GM18499 (cell line): ENCODE measurements around the gene ICOS.

Source experiments
- ATAC-seq: cut with Tn5 transposase; IDR thresholded peaks from one replicate; pipeline ENCODE4 v1.9.1; 2021; ENCODE audit warnings: moderate number of reproducible peaks; ENCODE audit not compliant: insufficient read depth, unreplicated experiment

Gene ICOS

GRCh38 chr2:203936535-203936934, at the start of gene ICOS:
TSS of gene ICOS (plus strand) at chr2:203936763. CDS start at chr2:203936815, 52 bp downstream.
- ATAC-seq, result no peak

DNA sequence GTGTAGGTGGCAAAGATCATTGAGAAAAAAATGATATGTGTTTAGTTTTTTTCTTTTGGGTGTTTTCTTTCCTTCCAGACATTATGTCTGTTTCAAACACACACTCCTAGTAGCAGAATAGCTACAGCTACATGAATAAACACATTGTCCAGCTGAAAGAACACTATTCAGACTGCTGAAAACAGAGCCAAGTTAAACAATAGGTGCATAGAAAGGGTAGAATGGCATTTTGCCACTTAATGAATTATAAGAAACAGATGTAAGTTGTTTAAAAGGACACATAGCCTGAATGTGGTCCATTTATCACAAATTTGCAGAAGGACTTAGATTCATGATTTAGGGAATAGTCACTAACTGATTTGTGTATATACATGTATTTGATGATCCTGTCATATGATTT, 48.9 kb upstream of the ICOS start:
- no peak for ATAC-seq

DNA sequence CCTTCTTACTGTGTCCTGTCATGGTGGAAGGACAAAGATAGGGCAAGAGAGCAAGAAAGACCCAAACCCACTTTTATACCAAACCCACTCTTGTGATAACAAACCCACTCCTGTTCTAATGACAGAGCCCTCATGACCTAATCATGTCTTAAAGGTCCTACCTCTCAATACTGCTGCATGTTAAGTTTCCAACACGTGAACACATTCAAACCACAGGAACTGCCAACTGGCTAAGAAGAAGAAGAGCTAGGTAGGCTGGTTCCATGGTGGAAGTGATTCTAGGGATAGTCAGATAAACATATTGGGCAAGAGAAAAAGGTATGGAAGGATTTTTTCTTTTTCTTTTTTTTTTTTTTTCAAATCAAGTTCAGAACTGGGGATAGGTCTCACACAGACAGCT, 47.0 kb upstream of the ICOS start:
- no peak for ATAC-seq

- no peak for ATAC-seq
Measured at GRCh38 chr2:203889944-203890343, 46.6 kb upstream of the ICOS start.

GRCh38 chr2:203890733-203891132, 45.8 kb upstream of the ICOS start:
- ATAC-seq, result no peak

DNA sequence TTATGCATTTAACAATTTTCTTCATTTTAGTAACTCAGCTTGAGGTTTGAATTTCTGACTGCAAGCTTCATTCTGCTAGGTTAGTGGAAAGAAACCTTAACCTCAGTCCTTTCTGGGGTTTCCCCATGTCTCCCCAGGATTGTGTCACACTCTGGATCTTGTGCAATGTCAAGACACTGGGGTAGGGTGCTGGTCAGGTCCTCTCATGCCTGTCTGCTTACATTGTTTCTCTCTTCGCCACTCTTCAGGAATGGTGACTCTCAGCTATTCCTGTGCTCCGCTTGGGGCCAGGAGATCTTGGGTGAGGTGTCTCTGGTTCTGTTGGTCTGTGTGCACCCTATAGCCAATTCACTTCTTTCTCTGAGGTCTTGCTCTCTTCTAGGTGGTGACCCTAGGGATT, 45.1 kb upstream of the ICOS start:
- no peak for ATAC-seq

DNA sequence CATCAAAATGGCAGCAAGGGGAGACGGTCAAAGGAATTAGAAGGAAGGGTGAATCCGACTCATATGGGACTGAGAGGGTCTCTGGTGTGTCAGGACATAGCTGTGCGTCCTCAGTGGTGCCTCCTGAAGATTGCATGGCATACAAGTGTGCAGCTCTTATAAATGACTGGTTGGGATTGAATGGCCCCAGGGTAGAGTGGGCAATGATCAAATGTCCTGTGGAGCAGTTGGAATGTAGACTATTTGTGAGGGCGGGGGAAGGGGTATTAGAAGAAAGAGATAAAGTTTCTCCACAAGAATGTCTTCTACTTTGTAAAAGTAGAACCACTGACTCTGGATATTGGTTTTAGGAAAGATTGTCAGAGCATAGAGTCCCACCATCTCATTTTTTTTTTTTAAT, 44.4 kb upstream of the ICOS start:
- ATAC-seq, result no peak

DNA sequence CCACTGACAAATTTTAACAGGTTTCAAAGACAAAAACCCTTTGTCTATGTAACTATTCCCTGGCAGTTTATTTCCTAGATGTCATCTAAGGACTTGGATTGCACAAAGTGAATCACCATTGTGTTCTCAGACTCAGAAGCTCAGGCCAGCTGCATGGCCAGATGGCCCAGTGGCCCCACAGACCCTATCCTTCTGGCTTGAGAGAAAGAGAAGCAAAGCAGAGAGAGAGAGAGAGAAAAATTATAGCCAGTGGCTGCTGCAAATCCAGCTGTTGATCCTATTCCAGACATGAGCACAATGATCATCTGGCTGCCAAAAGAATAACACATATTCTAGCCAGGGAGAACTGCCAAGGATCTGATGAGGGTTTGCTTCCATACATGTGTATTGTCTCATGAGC, 43.2 kb upstream of the ICOS start:
- ATAC-seq, result no peak

DNA sequence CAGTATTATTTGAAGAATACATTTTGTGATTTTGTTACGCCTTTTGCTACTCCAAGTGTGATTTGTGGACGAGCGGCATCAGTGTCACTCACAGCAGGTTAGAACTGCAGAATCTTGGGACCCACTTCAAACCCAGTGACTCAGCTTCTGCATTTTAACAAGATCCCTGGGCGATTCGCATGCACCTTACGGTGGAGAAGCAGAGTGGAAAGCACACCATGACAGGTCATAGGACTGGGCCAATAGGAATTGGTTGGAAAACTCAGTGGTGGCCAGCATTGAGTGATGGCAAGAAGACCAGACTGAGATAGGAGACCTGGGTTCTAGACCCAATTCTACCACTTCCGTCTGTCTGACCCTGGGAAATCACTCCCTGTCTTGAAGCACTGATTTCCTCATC, 42.7 kb upstream of the ICOS start:
- no peak for ATAC-seq

- ATAC-seq, result no peak
Measured at GRCh38 chr2:203894262-203894661, 42.3 kb upstream of the ICOS start.

DNA sequence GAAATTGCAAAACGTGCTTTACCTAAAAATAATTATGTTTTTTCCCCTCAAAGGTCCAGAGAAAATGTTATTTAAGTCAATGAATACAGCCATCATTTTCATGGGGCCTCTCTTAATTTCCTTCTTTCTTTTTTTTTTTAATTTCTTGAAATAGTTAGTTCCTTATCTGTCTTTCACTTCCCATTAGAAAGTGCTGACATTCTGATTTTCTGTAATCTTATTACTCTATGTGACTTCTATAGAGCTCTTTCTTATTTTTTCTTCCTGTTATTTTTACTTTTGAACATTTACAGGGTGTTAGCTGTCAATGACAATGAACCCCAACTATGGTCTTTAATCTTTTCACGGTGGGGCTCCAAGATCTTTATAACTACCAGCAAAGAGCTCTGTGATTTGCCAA, 39.0 kb upstream of the ICOS start:
- no peak for ATAC-seq

GRCh38 chr2:203898657-203899056, 37.9 kb upstream of the ICOS start:
- ATAC-seq, result no peak

DNA sequence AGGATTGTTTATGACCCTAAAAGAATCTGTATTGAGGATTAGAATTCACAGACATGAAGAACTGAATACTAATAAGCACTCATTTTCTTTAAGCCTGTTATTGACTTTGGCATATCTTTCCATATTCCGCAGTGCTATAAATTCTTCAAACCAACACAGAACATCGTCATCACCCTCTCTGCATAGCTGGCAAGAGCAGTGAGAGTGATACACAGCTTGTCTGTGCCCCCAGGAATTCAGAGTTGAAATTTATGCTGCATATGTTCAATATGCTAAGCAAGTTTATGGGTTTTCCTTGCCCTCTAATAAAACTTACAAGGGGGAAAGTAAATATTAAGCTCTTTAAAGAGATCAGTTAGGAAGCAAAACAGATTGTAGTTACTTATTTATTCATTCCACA, 36.3 kb upstream of the ICOS start:
- no peak for ATAC-seq

DNA sequence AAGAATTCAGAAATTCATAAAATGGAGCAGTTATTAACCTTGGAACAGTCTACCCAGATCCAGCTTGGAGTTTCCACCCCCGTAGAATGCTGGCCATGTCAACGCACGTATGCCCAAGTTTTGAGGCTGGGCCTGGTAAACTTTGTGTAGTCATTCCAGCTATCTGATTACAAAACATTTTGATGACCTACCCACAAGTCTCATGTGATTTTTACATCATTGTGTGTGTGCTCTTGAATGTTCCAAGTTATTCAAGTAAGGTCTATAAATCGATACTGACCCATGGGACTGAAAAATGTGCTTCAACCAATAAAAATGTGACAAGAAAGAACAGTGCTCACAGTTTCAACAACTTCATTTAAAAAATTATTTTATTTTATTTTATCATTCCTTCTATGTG, 32.5 kb upstream of the ICOS start:
- no peak for ATAC-seq

- no peak for ATAC-seq
Measured at GRCh38 chr2:203905656-203906055, 30.9 kb upstream of the ICOS start.

- no peak for ATAC-seq
Measured at GRCh38 chr2:203908066-203908796, 28.3 kb upstream of the ICOS start.

- ATAC-seq, result no peak
Measured at GRCh38 chr2:203908797-203909185, 27.8 kb upstream of the ICOS start.

DNA sequence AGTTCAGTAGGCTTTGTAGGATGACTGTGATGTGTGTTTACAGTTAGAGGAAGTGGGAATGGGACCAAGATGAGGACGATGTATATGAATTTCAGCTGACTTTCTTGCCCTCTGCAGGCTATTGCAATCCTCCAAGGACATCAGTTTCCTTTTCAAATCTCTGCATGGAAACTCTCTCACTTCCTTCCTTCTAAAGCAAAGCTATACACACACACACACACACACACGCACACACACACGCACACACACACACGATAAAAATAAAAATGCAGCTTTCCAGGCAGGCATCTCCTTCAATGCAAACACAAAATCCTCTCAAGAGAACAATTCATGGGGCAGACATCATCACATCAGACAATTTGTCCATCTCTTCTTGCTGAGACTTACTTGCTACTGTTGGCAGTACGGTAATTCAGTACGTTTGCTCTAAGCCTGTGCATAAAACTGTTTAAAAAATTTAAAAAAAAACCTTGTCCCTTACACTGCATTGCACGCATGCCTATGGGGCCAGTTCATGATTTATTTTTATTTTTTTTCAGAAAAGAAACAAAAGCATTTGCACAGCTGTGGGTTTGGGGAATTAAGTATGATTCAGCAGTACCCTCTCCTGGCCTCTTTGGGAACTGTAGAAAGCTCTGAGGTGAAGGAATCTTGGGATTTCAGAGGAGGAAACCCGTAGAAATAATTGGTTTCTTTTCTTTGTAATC, 27.1 kb upstream of the ICOS start:
- no peak for ATAC-seq

GRCh38 chr2:203909974-203910373, 26.6 kb upstream of the ICOS start:
- ATAC-seq, result no peak

GRCh38 chr2:203913947-203914346, 22.6 kb upstream of the ICOS start:
- no peak for ATAC-seq

GRCh38 chr2:203914546-203915182, 21.9 kb upstream of the ICOS start:
- peak; percentile 50 for ATAC-seq

DNA sequence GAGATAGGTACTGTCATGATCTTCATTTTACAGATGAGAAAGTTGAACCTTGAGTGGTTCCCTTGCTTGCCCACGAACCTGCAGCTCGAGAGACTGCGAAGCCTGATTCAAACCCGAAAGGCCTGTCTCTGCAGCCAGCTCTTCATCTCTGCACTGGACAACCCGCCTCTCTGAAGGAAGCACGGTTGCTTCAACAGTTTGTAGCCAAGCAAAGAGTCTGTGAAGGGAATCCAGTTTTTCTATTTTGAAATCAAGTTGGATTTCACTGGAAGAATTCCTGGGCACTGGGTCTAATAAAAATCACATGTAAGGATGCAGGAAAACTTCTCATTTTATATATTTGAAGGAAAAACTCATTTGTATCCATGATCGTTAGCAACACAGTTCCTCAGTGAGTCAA, 21.3 kb upstream of the ICOS start:
- ATAC-seq, result no peak
